ENCODE results near the gene URAD. TPM values are rescaled to one million over a fixed set of nuclear protein-coding genes. Genes with fewer than 3 reads are reported as not detected.
"Not testable (repeated sequence)": the region's sequence is repeated elsewhere in the genome, so short reads cannot be mapped to it uniquely, and the experiment has no call there.

Gene URAD
- total RNA-seq, 4 donors from 2014 or later, result not detected

DNA sequence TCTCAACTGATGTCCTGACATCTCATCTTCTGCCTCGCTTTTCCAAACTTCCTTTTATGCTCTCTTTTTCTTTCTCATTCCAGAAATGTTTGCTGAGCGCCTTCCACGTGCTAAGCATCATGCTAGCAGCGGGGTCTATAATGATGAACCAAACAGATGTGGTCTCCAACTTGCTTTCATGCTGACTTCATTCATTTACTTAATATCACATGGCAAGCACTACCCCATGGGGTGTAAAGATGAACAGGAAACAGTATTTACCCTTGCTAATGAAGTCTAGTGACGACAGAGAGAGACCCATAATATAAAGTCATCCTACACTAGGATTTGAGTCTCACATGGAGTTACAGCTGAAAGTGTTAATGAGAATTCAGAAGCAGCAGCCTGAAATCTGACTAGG lies 21.6 kb upstream of the URAD start:
- 74 to 87% methylated on average over 4 to 5 of the region's 5 CpGs for WGBS, 2 donors (ENCODE audit: low coverage in 1 of 2)
- no peak for ATAC-seq
- Histone ChIP-seq H3K4me1 (no peaks in the 10 kb centered on the region), H3K9me3 (no peaks in the 10 kb centered on the region), H3K4me3 (no peak overlapping the region), H3K27ac (no peak overlapping the region), H3K36me3 (no peaks in the 10 kb centered on the region), H3K27me3 (peaks cover 56% of the 10 kb centered on the region)
- TF ChIP-seq, protein P1, sequence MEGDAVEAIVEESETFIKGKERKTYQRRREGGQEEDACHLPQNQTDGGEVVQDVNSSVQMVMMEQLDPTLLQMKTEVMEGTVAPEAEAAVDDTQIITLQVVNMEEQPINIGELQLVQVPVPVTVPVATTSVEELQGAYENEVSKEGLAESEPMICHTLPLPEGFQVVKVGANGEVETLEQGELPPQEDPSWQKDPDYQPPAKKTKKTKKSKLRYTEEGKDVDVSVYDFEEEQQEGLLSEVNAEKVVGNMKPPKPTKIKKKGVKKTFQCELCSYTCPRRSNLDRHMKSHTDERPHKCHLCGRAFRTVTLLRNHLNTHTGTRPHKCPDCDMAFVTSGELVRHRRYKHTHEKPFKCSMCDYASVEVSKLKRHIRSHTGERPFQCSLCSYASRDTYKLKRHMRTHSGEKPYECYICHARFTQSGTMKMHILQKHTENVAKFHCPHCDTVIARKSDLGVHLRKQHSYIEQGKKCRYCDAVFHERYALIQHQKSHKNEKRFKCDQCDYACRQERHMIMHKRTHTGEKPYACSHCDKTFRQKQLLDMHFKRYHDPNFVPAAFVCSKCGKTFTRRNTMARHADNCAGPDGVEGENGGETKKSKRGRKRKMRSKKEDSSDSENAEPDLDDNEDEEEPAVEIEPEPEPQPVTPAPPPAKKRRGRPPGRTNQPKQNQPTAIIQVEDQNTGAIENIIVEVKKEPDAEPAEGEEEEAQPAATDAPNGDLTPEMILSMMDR (IDR thresholded peaks at IDR 0.05), result no peak
- no peak for TF ChIP-seq POLR2A (IDR thresholded peaks at IDR 0.05)
- TF ChIP-seq EP300 (IDR thresholded peaks at IDR 0.05), result no peak
- TF ChIP-seq POLR2AphosphoS5 (IDR thresholded peaks at IDR 0.05), result no peak

DNA sequence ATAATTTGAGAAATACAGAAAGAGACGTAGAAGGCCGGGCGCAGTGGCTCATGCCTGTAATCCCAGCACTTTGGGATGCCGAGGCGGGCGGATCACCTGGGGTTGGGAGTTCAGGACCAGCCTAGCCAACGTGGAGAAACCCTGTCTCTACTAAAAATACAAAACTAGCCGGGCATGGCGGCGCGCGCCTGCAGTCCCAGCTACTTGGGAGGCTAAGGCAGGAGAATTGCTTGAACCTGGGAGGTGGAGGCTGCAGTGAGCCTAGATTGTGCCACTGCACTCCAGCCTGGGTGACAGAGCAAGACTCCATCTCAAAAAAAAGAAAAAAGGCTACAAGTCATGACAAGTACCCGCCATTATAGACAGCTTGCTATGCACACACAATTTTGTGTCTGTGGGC lies 16.5 kb upstream of the URAD start:
- 82 to 100% methylated on average over 1 to 9 of the region's 13 CpGs for WGBS, 2 donors (ENCODE audit: low coverage in 1 of 2)
- H3K27ac ChIP-seq, H3K36me3 ChIP-seq, H3K4me3 ChIP-seq, ATAC-seq, H3K4me1 ChIP-seq, H3K9me3 ChIP-seq: not testable (repeated sequence)
- peaks cover 11% of the 10 kb centered on the region for H3K27me3 ChIP-seq

DNA sequence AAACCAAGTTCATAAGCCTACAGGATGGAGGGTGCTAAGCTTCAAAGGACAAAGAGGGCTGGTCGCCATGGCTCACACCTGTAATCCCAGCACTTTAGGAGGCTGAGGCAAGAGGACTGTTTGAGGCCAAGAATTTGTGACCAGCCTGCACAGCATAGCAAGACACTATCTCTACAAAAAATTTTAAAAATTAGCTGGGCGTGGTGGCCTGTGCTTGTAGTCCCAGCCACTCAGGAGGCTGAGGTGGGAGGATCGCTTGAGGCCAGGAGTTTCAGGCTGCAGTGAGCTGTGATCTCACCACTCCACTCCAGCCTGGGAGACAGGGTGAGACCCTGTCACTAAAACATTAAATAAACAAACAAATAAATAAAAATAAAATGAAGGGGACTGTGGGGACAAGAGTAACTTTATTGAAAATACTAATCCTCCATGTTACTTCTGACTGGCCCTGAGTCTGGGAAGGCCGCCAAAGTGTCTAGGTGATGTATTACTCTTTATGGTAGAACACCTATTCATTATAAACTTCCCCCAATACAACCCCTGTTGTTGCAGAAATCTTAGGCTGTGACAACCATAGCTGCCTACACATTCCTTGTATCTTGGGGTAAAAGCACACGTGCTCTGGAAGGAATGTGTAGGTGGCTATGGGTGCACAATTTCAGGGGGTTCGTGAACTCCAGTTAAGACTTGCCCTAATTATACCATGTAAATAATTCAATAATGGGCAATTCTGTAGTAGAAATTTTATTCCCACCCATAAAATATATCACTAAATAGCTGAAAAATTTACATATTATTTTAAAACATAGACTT lies 14.6 kb upstream of the URAD start:
- no peak for ATAC-seq

DNA sequence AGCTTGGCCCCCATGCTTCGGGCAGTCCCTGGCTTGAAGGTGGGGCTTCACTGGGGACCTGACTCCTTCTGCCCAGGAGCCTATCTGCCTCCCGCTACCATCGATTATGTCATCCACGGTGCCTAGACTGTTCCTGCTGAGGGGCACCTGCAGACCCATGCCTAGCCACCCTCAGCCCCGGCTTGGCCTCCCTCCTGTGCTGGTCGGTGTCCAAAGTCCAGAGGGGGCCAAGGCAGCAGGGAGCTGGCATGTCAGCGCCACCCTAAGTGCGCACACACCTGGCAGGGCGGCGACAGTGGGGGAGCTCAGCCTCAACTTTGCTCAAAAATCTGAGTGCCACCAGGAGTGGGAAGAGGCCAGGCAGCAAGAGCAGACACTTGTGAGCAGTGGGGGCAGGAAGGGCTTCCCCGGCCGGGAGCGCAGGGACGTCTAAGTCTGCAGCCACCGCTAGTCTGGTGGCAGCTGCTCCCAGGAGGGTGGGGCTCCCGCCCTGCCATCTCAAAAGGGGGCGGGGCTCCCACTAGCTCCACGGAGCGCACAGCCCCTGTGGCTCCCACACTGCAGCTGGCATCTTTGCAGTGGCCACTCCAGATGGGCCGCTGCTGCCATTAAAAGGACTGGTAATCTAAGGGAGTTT lies 13.5 kb upstream of the URAD start:
- TF ChIP-seq POLR2AphosphoS5 (IDR thresholded peaks at IDR 0.05), result no peak
- TF ChIP-seq, protein P1 (IDR thresholded peaks at IDR 0.05), result no peak
- no peak for TF ChIP-seq EP300 (IDR thresholded peaks at IDR 0.05)
- no peak for TF ChIP-seq POLR2A (IDR thresholded peaks at IDR 0.05)
- H3K27me3 ChIP-seq, result no peaks in the 10 kb centered on the region
- 86 to 100% methylated on average over 1 of the region's 20 CpGs for WGBS, 2 donors (ENCODE audit: low coverage in 1 of 2)
- no peaks in the 10 kb centered on the region for H3K36me3 ChIP-seq
- no peaks in the 10 kb centered on the region for H3K4me1 ChIP-seq
- no peaks in the 10 kb centered on the region for H3K9me3 ChIP-seq
- H3K27ac ChIP-seq, result no peak overlapping the region
- H3K4me3 ChIP-seq, result no peak overlapping the region
- no peak for ATAC-seq

More for the DNA sequence above, 14.6 kb upstream of the URAD start:
- no peaks in the 10 kb centered on the region for H3K27me3 ChIP-seq
- TF ChIP-seq EP300 (IDR thresholded peaks at IDR 0.05) (no peak), POLR2A (IDR thresholded peaks at IDR 0.05) (no peak), POLR2AphosphoS5 (IDR thresholded peaks at IDR 0.05) (no peak)
- TF ChIP-seq, protein P1 (IDR thresholded peaks at IDR 0.05), result no peak
- 57 to 62% methylated on average over 5 to 6 of the region's 6 CpGs for WGBS, 2 donors (ENCODE audit: low coverage in 1 of 2)
- H3K4me3 ChIP-seq, result no peak overlapping the region
- H3K9me3 ChIP-seq, result no peaks in the 10 kb centered on the region
- no peak overlapping the region for H3K27ac ChIP-seq
- H3K4me1 ChIP-seq, result no peaks in the 10 kb centered on the region
- no peaks in the 10 kb centered on the region for H3K36me3 ChIP-seq

DNA sequence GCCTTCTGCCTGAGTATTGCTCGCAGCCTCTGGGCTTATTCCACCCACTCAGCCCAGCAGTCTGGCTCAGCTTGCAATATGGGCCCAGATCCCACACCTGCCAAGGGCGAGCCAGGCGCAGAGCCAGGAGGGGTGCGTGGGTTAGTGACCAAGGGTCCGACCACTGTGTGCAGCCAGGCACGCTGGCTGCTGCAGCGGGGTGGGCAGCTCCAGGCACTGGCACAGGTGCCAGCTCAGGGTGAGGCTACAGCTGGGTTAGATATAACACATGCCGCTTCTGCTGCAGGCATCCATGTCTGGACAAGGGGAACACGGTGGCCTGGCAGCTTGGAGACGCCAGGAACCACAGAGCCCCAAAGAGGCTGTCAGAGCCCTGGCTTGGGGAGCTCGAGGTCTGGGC lies 12.6 kb upstream of the URAD start:
- ATAC-seq, result no peak
- Histone ChIP-seq H3K4me1 (no peaks in the 10 kb centered on the region), H3K27me3 (no peaks in the 10 kb centered on the region), H3K27ac (no peak overlapping the region), H3K9me3 (no peaks in the 10 kb centered on the region), H3K4me3 (no peak overlapping the region), H3K36me3 (no peaks in the 10 kb centered on the region)
- TF ChIP-seq, protein P1 (IDR thresholded peaks at IDR 0.05), result no peak
- TF ChIP-seq POLR2A (IDR thresholded peaks at IDR 0.05) (no peak), EP300 (IDR thresholded peaks at IDR 0.05) (no peak), POLR2AphosphoS5 (IDR thresholded peaks at IDR 0.05) (no peak)
- WGBS, 2 donors (ENCODE audit: low coverage in 1 of 2), result 71% methylated on average over 1 of the region's 11 CpGs; no CpG with 5 or more reads in 1 of the 2 donors
